HG03135 (cell line): ENCODE data around the gene CLEC16A.

Source experiments
- ATAC-seq: cut with Tn5 transposase; IDR thresholded peaks from one replicate; pipeline ENCODE4 v1.9.1; 2021; ENCODE audit warnings: mild to moderate bottlenecking, moderate library complexity; ENCODE audit not compliant: unreplicated experiment

The CLEC16A gene

DNA sequence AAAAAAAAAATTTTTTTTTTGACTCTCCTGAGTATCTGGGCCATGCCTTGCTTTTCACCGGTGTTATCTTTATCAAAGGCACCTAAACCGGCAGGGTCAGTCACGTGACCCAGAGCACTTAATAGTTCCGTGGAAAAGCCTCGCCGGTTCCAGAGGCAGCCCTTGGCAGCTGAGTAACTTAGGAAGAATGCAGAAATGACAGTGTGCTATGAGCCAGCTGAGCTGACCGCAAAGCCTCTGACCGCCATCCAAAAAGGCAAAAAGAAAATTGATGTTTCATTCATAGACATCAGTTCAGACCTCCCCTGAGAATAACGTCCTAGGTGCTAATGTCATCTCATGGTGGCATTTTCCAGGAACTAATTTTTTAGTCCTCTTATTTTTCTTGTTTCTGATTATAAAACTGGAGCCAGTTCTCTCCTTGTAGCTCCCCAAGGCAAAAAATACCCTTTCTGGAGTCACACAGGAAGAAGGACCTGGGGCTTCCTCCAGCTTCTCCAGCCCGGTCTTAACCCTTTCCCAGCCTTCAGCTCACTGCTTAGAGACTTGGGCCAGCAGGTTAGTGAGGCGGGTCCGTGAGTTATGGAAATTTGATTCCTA lies 189.1 kb downstream of the CLEC16A start:
- no peak for ATAC-seq

DNA sequence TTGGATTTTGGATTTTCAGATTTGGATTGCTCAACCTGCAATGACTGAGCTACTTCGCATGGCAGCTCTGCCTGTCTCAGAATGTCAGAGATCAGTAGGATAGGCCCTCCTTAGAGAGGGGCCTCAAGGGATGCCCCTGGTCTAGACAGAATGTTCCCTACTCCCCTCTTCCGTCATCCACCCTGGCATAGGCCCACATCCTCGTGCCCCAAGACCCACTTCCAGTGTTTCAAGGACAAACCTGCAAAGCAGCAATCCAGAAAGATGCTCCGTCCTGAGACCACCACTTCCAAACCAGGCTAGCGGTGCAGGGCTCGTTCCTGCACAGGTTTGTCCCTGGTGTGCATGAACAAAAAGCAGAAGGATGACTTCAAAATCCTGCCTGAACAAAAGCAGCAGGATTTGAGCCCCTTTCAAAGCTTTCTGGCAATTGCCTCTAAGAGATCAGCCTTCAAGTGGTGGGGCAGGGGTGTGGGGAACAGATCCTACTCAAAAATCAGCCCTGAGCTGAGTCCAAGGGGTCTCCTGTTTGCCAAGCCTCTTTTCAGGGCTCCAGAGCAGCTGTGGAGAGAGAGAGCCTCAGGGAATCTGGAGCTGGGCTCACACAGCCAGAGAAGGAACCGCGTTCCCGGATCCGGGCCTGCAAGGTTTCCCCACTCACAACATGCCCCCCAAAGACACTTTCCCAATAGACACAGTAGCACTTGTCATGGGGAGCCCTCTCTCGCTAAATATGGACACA lies 190.5 kb downstream of the CLEC16A start:
- ATAC-seq: no peak

DNA sequence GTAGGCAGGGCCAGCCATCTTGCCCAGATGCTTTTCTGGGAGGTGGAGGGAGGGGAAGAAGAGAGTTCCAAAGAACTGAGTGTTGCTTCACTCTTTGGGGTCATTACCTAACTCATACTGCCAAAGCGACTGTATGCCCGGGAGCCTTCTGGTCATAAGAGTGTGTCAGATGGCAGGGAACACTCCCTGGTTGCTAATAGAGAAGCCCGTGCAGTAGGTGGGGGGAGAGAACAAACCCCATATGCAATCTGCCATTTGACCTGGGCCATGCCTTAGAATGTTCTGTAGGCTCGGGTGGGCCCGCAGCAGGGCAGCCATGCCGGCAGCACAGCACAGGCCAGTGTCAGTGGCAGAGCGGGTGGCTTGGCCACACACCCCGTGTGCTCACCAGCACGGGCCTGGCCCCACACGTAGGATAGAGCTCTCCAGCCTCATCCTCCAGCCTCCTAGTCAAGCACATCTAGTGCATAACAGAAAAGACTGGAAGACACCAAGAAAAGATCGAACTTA lies 191.2 kb downstream of the CLEC16A start:
- no peak for ATAC-seq

DNA sequence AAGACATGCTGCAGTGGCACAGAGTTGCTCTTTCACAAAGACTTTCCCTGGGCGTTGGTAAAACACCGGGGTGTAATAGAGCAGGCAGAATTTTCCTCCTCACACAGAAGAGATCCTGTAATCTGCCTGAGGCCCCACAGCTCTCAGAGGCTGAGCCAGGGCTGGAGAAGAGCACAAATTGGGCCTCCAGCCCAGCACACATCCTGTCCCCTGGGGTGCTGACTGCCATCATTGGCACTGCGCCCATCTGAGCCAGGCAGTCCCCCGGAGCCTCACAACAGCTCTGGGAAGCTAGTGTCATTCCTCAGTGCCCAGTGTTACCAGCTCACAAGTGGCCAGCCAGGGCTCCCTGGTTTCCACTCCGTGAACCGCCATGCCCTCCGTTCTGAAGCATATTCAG lies 192.2 kb downstream of the CLEC16A start:
- no peak for ATAC-seq

DNA sequence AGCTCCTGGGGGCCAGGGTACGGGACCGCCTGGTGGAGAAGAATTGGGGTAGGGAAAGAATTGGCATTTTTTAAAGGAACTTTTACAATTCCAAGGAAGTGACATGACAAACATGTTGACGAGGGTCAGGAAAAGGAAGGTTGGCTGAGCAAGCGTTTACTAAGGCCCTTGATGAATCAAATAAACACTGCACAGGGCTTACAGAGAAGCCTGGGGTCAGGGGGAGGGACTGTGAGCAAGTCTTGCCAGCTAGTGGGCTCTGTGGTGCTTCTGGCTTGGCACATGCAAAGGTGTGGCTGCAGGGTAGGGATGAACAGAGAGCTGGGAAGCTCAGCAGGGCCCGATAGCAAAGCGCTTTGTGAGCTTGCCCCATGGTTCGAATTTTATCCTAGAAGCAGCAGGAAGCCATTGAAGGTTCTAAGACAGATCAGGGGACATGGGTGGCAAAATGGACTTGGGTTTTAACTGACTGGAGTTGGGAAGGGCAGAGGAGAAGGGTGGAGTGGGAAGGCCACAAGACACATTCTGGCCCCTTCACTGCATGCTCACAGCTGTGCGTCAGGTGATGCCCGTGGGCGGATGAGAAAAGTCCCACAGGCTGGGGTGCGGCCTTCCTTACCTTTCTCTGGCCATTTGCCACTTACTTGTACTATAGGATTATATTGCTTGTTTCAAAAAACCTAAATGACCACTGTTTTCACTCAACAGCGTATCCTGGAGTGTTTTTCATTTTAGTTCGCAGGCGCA lies 193.8 kb downstream of the CLEC16A start:
- ATAC-seq: no peak

DNA sequence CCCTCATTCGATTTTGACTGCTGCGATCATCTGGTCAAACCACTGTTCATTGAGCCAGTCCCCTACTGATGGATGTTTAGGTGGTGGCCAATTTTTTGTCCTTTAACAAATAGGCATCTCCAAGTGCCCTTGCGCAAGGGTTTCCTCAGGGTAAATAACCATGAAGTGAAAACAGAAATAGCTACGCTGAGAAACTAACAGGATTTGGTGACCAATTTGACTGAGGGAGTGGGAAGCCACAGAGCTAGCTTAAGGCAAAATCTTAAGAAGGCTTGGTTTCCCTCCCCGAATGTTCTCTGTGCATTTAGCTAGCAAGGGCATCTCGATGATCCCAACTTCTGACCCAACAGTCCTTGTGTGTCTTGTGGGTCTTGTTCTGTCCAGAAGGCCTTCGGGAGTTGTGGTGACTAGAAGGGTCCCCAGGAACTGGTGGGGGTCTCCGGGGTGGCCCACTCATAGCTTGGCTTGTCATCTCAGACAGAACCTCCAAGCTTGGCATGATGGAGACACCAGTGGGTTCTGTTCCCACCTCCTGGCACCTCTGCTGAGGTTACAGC lies 194.5 kb downstream of the CLEC16A start:
- no peak for ATAC-seq

DNA sequence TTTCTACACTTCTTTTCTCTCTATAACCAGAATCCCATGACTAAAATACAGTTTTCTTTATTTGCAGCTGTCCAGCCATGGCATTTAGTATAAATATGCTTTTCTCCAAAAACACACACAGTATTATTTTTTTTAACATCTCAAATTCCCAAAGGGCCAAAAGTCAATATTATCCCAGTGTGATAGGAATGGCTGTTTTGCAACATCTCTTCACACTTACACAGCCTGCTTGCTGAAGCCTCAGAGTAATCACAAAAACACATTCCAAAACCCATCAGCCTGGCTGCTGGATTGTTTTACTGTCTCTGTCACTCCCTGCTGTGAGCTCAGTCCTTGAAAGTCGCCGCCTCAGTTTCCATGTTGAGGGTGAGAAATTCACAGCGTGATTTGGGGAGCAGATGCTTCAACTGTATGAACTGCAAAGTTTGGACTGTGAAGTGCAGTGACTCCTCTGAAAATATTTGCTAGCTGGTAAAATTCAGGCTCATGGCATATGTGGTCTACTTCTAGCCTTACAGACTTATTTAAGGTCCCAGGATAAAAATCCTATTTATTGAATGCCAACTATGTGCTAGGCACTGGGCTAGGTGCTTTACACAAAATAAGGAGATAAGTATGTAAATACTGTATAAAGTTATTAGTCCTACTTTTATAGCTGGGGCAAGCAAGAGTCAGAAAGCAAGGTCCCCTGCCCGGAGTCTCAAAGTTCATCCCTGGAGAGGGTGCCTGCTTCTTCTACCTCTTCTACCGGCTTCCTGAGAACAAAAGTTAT lies 195.1 kb downstream of the CLEC16A start:
- no peak for ATAC-seq

DNA sequence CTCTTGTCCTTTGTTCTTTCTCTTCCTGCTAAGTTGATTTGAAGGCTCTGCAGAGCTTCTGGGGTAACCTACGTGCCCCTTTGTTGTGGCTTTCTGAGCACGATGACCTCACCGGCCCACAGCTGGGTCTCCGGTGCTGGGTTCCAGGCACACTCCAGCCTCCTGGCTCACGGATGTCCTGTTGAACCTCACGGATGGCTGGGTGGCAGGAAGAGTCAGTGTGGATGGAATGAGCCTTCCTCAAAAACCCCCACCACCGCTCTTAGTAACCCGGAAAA lies 195.7 kb downstream of the CLEC16A start:
- ATAC-seq: no peak

DNA sequence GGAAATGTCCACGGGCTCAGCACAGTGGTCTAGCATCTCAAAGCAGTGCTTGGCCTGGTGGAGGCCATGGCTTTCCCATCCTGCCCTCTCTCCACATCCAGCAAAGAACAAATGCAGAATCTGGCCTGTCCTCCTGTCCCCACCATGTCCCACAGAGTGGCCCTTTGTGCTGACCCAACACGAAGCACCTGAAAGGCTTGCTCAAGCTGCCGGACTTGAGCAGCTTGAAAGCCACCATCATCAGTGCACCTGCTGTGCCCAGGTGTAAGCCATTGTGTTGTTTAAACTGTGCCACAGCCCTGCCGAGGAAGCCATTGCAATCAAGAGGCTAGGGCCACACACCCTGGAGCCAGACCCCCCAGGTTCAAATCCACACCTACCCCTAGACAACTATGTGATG lies 196.1 kb downstream of the CLEC16A start:
- no peak for ATAC-seq

DNA sequence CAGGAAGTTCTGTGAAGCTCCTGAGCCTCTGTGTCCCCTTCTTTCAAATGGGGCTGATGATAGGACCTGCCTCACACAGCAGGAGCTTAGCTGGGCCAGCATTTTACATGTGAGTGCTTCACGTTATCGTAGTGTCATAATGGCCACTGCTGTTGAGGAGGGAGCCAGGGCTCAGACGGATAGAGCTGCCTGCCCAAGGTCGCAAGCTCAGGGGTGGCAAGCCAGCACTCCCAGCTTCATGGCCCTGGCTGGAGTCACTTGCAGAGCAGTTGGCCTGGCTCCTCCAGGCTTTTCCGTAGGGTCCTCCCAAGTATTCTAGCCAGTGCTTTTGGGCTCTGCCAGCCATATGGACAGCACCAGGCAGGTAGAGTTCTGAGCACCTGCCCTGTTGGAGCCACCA lies 196.5 kb downstream of the CLEC16A start:
- no peak for ATAC-seq

DNA sequence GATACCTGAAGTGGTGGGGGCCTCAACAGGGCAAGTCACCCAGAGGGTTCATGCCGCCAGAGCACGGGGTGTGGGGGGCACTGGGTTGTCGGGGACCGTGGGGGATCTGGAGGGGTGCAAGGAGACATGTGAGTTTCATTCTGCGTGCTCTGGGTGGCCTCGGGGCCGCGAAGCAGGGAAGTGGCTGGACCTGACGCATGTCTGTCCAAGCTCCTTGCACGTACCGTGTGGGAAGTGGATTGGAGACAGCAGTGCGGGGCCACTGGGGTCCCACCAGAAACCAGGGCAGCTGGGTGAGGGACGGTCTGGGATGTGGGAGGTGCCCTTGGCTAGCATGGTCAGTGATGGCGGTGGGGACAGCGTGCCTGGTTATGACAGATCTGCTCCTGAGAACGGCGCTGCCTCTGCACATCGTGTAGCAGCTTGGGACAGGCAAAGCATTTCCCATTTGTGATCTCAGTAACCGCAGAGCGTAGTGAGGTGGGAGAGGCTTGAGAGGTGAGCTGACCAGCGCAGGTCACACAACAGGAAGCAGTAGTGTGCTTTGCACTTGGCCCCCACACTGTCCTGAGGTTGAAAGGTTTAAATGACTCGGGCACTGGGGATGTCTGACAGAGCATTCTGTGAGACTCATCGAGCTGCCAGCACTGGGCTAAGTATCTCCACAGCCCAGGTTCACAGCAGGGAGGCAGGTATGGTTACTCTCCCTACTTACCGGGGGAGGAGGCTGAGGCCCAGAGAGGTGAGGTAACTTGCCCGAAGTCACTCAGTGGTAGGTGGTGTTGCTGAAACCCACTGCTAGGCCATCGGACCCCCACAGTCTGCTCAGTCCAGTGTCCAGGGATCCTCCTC lies 197.3 kb downstream of the CLEC16A start:
- ATAC-seq: no peak

DNA sequence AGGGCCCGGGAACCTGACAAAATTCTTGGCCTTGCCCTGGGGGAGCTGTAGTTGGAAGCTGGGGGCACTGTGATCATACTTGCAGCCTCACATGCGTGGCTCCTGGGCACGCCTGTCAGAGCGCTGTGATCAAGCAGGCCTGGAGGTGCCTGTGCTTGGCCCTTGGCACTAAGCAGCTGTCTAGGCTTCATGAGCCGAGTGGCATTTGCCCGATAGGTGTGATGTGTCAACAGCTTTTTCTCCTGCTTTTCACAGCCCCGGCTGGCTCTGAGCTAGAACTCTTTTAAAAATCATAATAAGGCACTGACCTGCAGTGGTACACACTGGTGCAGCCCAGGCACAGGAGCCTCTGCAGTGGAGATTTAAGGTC lies 197.9 kb downstream of the CLEC16A start:
- no peak for ATAC-seq

DNA sequence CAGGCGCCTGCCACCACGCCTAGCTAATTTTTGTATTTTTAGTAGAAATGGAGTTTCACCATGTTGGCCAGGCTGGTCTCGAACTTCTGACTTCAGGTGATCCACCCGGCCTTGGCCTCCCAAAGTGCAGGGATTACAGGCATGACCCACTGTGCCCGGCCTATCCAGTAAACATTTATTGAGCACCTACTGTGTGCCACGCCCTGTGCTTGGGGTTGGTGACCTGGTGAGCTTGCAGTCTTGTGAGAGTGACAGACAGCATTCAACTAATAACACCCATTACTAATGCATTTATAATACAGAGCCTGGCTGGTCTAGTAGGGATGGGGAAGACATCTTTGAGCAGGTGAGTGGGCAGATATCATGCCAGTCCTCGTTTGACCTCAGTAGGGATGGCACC lies 198.6 kb downstream of the CLEC16A start:
- no peak for ATAC-seq

DNA sequence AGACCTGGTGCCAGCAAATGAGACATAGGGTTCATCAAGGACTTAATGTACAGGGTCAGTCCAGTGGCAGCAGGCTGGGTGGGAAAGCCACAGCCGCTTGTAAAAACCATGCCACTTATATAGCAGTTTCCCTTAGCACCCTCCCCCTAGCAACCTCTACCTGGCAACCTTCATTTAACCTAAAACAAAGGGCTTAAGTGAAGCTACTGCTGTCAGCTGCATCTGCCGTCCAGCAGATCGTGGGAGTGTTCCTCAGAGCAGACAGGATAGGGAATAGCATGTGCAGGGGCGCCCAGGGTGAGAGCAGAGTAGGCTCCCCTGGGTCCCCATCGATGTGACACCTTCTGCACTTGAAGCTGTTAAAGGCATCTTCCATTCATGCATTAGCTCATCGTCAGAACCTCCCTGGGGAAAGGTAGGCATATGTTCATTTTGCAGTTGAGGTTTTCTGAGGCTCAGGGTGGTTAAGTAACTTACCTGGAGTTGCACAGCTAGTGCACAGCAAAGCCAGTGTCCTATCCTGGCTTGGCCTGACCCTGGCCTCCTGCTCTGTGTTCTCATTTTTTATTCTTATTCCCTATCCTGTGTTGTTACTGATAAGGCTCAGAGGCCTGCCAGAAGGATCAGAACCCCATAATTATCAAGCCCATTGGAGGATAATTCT lies 199.1 kb downstream of the CLEC16A start:
- no peak for ATAC-seq

DNA sequence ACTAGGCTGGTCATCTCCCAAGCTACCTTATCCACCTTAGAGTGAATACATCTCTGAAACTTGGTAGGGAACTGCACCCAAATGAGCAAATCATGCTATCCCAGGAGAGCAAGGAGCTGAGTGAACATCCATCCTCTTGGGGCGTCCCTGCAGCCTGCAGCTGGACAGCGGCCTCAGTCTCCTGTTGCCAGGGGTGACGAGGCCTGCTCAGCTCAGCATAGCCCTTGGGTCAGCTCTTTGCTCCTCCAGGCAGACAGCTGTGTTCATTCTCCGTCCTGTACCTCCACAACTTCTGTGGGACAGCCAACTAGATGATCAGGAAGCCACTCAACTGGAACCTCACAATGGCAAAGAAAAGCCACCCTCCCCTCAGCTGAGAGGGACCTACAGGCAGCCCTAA lies 199.8 kb downstream of the CLEC16A start:
- ATAC-seq: no peak

DNA sequence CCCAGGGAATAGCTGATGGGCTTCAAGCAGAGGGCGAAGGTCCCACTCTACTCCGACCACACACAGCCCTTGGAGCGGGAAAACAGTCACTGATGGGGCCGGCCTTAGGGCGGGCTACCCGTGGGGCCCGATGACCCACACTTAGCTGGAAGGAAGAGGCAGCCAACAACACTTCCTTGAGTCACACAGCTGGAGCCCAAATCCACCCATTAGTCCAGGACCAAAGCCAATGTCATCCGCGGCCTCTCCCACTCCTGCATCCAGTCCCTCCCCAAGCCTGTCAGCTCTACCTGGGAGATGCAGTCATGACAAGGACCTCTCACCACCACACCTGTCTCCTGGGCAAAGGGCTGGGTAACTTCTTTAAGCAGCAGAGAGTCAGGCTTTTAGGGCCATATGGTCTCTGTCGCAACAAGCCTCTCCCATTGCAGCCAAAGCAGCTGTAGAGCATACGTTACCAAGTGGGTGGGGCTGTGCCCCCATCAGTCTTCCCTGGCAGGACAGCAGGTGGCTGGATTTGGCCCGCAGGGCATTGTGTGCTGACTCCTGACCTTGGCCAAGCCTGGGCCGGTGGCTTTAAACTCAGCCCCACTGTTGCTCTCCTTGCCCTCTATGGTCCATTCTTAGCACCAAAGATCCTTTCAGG lies 200.9 kb downstream of the CLEC16A start:
- no peak for ATAC-seq

DNA sequence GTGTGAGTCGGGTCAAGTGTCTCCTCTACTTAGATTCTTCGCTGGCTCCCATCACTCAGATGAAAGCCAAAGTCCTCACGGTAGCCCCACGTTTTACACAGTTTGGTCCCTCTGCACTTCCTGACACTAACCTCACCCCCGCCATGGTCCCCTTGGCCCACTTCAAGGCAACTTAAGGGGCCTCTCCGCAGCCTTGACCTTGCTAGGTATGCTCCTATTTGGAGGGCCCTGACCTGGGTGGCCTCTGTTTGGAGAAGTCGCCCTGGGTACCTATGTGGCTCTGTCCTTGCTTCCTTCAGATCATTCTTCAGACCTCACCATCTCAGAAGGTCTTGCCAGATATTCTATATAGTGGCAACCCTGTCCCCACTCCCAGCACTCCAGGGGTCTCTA lies 201.5 kb downstream of the CLEC16A start:
- no peak for ATAC-seq

DNA sequence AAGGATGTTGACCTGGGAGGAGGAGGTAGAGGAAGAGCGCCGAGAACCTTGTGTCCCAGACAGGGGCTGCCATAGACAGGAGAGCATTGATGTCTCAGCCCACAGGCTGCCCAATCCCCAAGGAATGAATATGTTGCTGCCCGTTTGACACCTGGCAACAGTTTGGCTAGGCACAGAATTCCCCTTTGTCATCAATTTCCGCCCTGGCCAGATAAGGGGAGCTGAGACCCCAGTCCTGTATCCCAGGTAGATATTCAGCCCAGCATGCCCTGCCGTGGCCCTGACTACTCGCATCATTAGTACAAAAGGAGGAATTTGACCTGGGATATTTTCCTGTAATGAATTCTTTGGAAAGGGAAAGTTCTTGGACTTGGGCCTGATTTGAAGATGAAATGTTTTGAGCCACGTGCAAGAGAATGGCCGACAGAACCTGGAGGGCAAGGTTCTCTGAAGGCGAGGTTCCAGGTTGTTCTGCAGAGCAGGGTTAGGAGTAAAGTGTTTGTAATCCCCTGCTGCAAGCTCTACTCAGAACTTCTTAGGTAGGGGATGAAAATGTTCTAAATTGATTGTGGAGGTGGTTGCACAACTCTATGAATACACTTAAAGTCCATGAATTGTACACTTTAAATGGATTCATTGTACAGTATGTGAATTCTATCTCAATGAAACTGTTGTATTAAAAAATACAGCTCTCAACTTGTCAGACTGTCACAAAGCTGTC lies 202.8 kb downstream of the CLEC16A start:
- no peak for ATAC-seq
